Choroid plexus epithelial cell (primary cell): Measurements from ENCODE around the gene DAPK1.

Experiments
- DNase-seq: peaks from one replicate; pipeline ENCODE4 v3.0.0-alpha.2; 2010; ENCODE audit warnings: low read depth
- H3K4me3 ChIP-seq: 2 replicates; pipeline ENCODE4 v1.5.1; 2011; ENCODE audit warnings: low read depth, mild to moderate bottlenecking, control low read depth, low read length, moderate library complexity
- CTCF ChIP-seq: conservative IDR thresholded peaks from 2 replicates; pipeline ENCODE4 v1.5.1; 2011; ENCODE audit warnings: low read depth, mild to moderate bottlenecking, control low read depth, inconsistent platforms, low read length, moderate library complexity

The DAPK1 gene

GRCh38 chr9:87614397-87614796 is 116.7 kb downstream of the DAPK1 start:
- no peak for TF ChIP-seq CTCF
- DNase-seq, result no peak
- H3K4me3 ChIP-seq, result no peak overlapping the region

GRCh38 chr9:87615136-87615535 is 117.5 kb downstream of the DAPK1 start:
- DNase-seq, result no peak
- no peak for TF ChIP-seq CTCF

DNA sequence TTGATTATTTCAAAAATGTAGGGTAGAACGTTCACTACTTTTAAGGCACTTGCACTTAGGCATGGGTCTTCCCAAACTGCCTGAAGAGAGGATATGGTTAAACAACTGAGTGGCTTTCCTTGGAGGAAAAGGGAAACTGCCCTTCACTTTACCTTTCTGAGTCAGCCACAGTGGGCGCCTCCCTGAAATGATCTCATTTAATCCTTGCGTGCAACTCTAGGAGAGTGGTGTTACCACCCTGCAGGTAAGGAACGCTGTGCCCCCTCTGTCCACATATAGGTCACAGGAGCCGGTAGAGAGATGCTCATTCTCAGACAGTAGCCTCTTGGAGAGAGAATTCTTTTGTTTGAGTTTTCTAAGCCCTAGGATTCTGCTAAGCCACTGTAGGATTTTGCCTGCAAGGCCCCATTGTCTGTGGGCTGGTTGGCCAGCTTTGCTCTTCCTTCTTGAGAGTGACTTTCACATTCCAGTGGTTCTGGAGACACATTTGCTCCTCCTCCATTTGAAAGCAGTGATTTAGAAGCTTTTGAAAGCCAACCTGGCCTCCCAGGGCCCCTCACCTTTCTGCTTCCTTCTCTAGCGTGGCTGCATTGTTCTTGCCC is 118.0 kb downstream of the DAPK1 start:
- H3K4me3 ChIP-seq, result no peak overlapping the region
- no peak for TF ChIP-seq CTCF
- peak; percentile 33 for DNase-seq

More at GRCh38 chr9:87615136-87615535, 117.5 kb downstream of the DAPK1 start:
- no peak overlapping the region for H3K4me3 ChIP-seq

- no peak for TF ChIP-seq CTCF
- H3K4me3 ChIP-seq, result no peak overlapping the region
Observed at GRCh38 chr9:87618226-87618625, 120.6 kb downstream of the DAPK1 start.

GRCh38 chr9:87618931-87619330 is 121.3 kb downstream of the DAPK1 start:
- H3K4me3 ChIP-seq, result no peak overlapping the region
- TF ChIP-seq CTCF, result no peak
- no peak for DNase-seq

More at GRCh38 chr9:87618226-87618625, 120.6 kb downstream of the DAPK1 start:
- no peak for DNase-seq

- H3K4me3 ChIP-seq, result no peak overlapping the region
- TF ChIP-seq CTCF, result no peak
- DNase-seq, result no peak
Observed at GRCh38 chr9:87619346-87619745, 121.7 kb downstream of the DAPK1 start.

DNA sequence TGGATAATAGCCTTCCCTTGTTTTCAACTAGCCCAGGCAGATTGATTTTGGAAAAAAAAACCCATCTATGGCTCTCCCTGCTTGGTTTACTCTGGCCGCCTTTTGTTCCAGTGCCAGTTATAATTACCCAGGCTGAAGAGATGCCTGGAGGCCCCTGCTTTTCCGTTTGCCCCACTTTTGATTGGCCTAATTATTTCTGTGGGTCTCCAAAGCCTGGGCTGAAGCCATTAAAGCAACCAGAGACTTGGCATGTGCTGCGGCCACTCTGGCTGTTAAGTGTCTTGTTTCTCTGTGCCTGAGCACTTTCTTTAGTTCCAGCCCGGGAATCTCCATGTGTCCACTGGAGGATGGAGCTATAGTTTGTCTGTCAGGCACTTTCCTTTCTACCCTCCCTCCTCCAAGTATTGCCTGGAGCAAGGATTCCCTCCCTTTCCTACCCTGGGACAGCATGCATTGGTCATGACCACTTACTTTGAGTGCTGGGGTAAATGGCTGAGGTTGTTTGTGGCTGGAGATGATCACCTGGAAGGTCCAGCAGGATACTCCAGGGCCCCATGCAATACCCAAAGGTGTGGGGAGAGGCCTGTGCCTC is 123.2 kb downstream of the DAPK1 start:
- no peak for TF ChIP-seq CTCF
- DNase-seq, result no peak
- H3K4me3 ChIP-seq, result no peak overlapping the region
